Activated CD4-positive, alpha-beta T cell treated with anti-CD3 and anti-CD28 coated beads, Interleukin-2, amount 50 U/mL, for 1 hour (primary cell): ENCODE data around the gene IGLL5.
"Not testable (repeated sequence)": the region's sequence is repeated elsewhere in the genome, so short reads cannot be mapped to it uniquely, and the experiment has no call there.

Source experiments
- DNase-seq: peaks from one replicate; pipeline ENCODE4 v3.0.0-alpha.2; 2020

Gene IGLL5

DNA sequence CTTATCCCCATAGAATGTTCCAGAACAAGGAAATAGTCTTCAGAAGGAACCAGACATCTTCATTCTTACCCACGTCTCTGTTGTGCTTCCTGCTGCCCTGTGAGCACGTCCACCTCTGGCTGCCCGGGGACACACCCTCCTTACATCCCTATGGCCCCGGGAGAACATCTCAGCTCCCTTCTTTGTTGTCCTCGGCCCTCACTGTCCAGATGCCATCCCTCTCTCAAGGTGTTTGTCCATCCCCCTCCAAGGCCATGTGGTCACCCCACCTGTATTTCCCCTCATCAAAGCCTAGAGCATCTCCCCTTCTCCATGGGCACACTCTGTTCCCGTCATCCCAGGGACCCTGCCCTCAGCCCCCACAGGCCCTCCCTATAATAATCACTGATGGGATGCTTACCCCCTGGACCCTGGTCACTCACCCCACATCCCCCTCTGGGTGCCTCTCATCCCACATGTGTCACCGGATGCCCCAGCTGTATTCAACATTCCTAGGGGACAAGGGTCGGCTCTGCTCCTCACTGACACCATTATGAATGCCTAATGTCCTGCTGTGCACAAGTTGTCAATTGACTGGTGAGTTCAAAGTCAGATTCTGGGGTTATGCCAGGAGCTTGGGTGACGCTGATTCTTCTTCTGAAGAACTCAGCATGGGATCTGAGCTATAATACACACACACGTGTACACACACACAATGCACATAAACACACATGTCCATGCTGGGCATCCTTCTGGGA is 28.8 kb downstream of the IGLL5 start:
- DNase-seq: no peak

DNA sequence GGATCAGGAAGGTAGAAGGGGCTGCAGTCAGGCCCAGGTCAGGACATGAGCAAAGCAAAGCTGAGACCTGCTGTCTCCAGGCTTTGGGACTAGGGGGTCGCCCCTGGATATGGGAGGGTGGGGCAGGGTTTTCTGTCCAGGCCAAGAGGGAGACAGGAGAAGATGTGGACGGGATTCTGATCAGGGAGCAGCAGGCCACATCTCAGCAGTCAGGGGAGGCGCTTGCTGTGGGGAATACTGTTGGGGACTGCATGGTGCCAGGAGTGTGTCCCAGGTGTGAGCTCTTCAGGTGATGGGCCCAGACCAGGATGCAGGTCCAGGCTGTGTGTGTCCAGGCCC is 29.3 kb downstream of the IGLL5 start:
- DNase-seq: no peak

DNA sequence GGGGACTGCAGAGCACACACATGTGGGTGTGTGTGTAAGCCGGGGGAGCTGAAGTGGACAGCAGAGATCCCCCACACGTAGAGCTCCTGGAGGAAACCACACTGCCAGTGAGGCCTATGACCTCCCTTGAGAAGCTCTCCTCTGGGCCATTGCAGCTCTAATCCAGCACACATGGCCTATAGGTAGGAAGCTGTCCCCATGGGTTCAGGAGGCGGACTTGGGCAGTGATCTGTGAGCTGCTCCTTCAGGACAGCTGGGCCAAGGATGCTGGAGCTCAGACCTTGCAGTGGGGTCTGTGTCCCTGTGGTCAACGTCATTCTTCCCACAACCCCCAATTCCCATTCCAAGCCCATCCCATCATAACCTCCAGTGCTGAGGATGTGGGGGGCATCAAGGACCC is 29.8 kb downstream of the IGLL5 start:
- no peak for DNase-seq

DNA sequence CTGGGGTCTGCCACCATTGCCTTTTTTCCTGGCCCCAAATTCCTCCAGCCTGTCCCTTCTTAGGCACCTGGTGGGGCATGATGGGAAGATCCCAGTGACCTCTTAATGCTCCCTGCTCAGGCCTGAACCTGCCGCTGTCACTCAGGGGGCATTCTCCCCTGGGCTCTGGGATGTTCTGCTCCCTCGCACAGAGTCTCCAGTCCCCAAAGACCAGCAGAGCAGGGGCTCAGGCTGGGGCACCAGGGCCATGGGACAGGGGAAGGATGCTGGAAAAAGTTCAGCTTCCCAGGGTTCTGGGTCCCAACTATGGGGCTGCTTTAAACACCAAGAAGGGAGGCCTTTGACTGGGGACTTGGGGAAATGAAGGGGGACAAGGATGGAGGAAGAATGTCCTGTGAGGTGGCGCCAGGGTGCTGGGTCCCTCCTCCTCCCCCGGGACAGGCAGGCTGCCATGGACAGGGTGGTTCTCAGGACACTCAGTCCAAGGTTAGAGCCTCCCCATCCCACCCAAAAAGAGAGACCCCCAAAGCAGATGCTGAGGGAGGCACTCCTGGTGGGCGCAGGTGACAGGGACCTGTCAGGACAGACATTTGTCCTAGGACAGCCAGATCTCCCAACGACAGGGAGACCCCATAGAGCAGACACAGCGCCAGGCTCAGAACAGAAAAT is 30.8 kb downstream of the IGLL5 start:
- no peak for DNase-seq

- DNase-seq: no peak
Observed at GRCh38 chr22:22919041-22919440, 31.4 kb downstream of the IGLL5 start.

- DNase-seq: no peak
Observed at GRCh38 chr22:22920104-22920654, 32.6 kb downstream of the IGLL5 start.

DNA sequence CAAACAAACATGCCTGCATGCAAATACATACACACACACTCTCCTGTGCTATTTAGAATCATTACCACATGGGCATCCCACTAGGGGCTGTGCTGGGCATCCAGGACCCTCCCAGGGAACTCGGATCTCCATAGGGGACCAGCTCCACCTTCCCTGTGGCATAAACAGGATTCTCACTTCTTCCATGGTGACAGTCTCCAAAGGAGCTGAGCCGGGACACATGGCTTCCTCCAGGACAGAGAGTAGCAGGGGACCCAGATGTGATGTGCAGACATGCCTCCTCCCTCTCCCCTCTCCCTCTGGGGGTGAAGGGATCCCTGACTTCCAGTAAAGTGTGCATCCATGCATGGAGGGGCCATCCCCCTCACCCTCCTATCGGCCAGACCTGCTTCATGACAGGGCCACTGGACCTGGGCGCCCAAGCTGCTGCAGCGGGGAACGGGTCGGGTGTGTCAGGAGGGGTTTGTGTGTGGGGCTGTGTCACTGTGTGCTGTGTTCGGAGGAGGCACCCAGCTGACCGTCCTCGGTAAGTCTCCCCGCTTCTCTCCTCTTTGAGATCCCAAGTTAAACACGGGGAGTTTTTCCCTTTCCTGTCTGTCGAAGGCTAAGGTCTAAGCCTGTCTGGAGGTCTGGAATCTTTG is 33.4 kb downstream of the IGLL5 start:
- no peak for DNase-seq

DNA sequence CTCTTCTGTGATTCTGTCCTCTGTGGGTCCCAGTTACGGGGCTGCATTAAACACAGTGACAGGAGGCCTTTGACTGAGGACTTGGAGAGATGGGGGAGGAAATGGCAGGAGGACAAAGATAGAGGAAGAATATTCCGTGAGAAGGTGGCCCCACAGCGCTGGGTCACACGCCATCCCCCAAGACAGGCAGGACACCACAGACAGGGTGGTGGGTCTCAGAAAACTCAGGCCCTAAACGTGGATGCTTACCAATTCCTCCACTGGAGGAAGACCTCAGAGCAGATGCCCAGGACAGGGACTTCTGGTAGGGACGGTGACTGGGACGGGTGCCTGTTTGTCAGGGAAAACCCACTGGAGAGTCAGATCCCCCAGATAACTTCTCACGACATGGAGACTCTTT is 34.0 kb downstream of the IGLL5 start:
- no peak for DNase-seq

DNA sequence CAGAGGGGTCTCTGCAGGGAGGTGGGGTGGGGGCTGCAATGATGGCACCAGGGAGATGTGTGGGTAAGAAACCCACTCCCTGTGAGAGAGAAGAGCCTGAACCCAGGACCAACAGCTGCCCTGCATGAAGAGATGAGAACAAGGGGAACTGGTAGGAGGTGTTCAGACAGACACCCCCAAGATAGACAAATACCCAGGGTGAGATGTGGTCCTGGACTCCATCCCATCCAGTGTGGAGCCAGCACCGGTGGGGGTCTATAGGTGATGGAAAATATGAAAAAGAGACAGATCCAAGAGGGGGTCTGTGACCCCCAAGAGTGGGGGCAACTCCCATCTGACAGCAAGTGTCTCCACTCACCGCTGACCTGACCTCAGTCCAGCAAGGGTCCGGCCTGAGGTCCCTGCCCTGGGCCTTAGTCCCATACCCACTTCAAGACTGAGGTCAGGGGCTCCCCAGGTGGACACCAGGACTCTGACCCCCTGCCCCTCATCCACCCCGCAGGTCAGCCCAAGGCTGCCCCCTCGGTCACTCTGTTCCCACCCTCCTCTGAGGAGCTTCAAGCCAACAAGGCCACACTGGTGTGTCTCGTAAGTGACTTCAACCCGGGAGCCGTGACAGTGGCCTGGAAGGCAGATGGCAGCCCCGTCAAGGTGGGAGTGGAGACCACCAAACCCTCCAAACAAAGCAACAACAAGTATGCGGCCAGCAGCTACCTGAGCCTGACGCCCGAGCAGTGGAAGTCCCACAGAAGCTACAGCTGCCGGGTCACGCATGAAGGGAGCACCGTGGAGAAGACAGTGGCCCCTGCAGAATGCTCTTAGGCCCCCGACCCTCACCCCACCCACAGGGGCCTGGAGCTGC is 34.7 kb downstream of the IGLL5 start:
- not testable (repeated sequence) for DNase-seq

DNA sequence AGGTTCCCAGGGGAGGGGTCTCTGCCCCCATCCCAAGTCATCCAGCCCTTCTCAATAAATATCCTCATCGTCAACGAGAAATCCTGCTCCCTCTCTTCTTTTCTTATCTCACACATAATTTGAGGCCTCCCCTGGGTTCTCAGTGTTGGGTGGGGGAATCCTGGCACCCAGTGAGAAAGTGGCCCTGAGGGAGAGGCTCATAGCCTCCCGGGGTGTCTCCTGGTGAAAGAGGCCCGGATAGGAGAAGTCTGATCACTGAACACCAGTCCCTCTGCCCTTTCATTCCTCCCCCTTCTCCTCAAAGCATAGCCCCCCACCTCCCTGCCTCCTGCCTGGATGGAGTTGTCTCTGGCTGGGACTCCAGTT is 35.3 kb downstream of the IGLL5 start:
- DNase-seq: no peak

GRCh38 chr22:22923379-22923778 is 35.8 kb downstream of the IGLL5 start:
- DNase-seq: no peak

GRCh38 chr22:22923930-22924329 is 36.3 kb downstream of the IGLL5 start:
- no peak for DNase-seq

- no peak for DNase-seq
Observed at GRCh38 chr22:22924369-22925145, 36.9 kb downstream of the IGLL5 start.

GRCh38 chr22:22925146-22925804 is 37.7 kb downstream of the IGLL5 start:
- no peak for DNase-seq

- no peak for DNase-seq
Observed at GRCh38 chr22:22925805-22926369, 38.3 kb downstream of the IGLL5 start.

DNA sequence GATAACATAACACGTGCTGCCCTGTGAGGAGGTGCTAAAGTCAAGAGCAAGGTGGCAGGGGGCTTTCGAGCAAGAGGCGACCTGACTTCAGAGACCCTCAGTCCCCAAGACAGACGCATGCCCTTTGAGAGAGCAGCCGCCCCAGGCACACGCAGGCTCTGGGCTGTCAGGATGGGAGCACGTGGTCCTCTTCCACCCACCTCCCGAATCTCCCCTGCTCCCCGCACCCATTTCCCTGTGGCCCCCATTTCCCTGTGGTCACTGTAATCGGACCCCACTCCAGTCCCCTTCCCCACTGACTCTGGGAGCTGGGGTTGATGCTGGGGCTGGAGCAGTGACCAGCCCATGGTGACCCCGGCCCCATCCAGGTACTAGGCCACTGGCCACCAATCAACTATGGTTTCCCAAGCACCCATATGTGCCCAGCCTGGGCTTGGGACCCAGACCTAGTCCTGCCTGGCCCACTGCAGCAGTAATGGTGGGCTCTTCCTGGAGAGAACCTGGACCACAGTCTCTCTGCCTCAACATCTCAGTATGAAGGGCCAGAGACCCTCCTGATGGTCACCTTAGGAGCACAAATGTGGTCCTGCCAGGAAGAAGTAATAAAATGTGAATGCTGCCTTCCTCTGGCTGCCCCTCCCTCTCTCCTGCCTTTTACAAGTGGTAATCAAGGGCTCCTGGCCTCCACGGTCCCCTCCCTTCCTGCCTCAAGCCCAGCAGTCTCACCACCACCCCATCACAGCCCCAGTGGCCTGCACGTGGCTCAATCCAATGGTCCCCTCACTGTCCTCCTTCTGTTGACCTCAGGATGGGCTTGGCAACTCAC is 39.0 kb downstream of the IGLL5 start:
- DNase-seq: no peak

DNA sequence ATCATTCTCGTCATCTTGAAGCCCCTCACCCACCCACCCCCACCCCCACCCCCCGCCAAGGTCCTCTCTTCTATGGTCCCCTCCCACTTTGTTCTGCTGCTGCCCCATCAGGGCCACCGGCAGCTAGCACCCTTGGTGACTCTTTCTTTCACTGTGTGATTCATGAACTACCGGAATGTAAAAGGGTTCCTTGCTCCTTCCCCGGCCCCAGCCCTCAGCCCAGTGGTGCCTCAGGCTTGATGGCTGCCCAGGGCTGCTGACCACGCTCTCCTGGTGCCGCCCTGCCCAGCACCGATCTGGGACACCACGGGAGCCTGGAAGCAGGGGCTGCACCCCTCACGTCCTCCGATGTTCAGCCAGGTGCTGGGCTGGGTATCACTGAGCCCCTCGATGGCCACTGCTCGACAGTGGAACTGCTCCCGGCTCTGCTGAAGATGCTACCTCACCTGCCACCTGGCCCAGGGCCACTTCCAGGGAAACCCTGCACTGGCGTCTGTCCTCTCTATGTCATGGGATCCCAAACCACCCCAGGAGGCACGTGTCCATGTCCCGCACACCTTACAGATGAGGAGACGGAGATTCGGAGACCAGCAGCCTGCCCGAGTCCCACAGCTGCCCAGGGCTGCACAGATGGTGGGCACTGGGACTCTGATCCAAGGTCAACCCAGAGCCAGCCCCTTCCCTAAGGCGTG is 39.7 kb downstream of the IGLL5 start:
- DNase-seq: no peak

GRCh38 chr22:22927888-22928665 is 40.5 kb downstream of the IGLL5 start:
- no peak for DNase-seq
